RWPE1 (cell line): Measurements from ENCODE around the gene RAB17.

ENCODE experiments used
- CTCF ChIA-PET: fragments of 350-600 bp; sonication (Branson Sonifier 250); formaldehyde crosslinking; extraction: SDS; loops from one replicate; lab custom pipeline; 2021; lab: Yijun Ruan, JAX
- POLR2A ChIA-PET: fragments of 400-600 bp; formaldehyde crosslinking; extraction: SDS; loops from one replicate; lab custom pipeline; 2020; ENCODE audit warnings: antibody characterized with exemption; ENCODE audit not compliant: low non-redundant PET; lab: Yijun Ruan, JAX
- DNase-seq: peaks from one replicate; pipeline ENCODE4 v3.0.0; 2012; ENCODE audit warnings: low spot score
- H3K27ac ChIP-seq: fragments of 450-650 bp; 2 replicates; pipeline ENCODE4 v1.5.1; 2017
- CTCF ChIP-seq: fragments of 450-650 bp; conservative IDR thresholded peaks from 2 replicates; pipeline ENCODE4 v1.5.1; 2017; ENCODE audit warnings: low read depth, mild to moderate bottlenecking

RAB17 gene

GRCh38 chr2:237569041-237569440, 21.5 kb downstream of the RAB17 start:
- H3K27ac ChIP-seq: no peak overlapping the region
- TF ChIP-seq CTCF: no peak
- ChIA-PET POLR2A (no interaction called here), CTCF (no interaction called here)
- DNase-seq: no peak

GRCh38 chr2:237568121-237568660, 22.3 kb downstream of the RAB17 start:
- ChIA-PET CTCF (no interaction called here), POLR2A (no interaction called here)
- no peak for TF ChIP-seq CTCF
- DNase-seq: no peak
- H3K27ac ChIP-seq: no peak overlapping the region

GRCh38 chr2:237567276-237568029, 23.1 kb downstream of the RAB17 start:
- POLR2A ChIA-PET: no interaction called here
- TF ChIP-seq CTCF: no peak
- CTCF ChIA-PET: no interaction called here
- DNase-seq: no peak
- no peak overlapping the region for H3K27ac ChIP-seq

GRCh38 chr2:237566401-237567235, 23.9 kb downstream of the RAB17 start, which contains the start of gene PRLH:
TSS of gene PRLH (plus strand) at chr2:237566574. CDS start at chr2:237566574, 0 bp downstream.
- ChIA-PET POLR2A (no interaction called here), CTCF (no interaction called here)

GRCh38 chr2:237565974-237566373, 24.6 kb downstream of the RAB17 start:
- no peak overlapping the region for H3K27ac ChIP-seq
- no peak for TF ChIP-seq CTCF
- CTCF ChIA-PET: no interaction called here
- POLR2A ChIA-PET: no interaction called here
- no peak for DNase-seq

More at GRCh38 chr2:237566401-237567235, 23.9 kb downstream of the RAB17 start, which contains the start of gene PRLH:
- no peak for TF ChIP-seq CTCF
- 0 out of 2 replicates have a peak within 1 kb of the TSS, but pooled peaks have one; percentile 11 for H3K27ac ChIP-seq
- DNase-seq: no peak

- CTCF ChIA-PET: no interaction called here
- no peak for TF ChIP-seq CTCF
- H3K27ac ChIP-seq: no peak overlapping the region
- POLR2A ChIA-PET: no interaction called here
- no peak for DNase-seq
These were observed 25.9 kb downstream of the RAB17 start for GRCh38 chr2:237564526-237565131.
